ENCODE measurements around the gene DPP10. TPM values are rescaled to one million over a fixed set of nuclear protein-coding genes. Genes with fewer than 3 reads are reported as not detected.

Gene DPP10
- total and polyA plus RNA-seq, 4 donors = 0.08 to 5.0 (median 0.27) TPM

DNA sequence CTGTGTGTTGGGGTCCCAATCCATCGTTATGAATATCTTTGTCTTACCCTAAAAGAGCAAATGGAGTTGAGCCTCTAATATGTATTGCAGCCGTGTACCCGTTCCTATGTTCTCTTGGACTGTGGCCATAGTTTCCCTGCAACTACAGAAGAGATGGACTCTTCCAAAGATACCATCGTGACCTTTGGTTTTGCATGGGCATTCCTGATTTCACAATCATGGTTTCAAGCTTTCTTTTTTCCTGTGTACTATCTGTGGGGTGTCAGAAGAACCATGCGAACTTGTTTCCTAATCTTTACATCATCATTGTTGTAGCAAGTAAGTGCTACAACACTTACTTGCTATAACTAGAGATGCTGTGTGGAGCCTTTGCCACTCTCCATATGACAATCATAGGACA lies 1295.7 kb downstream of the DPP10 start:
- DNase-seq (no peak), ATAC-seq (ENCODE audit: insufficient read depth, low FRiP score) (no peak)
- no peak overlapping the region for H3K27ac ChIP-seq (ENCODE audit: low read depth in 1 of 2, low read length in 1 of 2)
- H3K9ac ChIP-seq (ENCODE audit: insufficient read depth in 1 of 2, low read length in 2 of 2) = no peak overlapping the region
- TF ChIP-seq, protein P1, sequence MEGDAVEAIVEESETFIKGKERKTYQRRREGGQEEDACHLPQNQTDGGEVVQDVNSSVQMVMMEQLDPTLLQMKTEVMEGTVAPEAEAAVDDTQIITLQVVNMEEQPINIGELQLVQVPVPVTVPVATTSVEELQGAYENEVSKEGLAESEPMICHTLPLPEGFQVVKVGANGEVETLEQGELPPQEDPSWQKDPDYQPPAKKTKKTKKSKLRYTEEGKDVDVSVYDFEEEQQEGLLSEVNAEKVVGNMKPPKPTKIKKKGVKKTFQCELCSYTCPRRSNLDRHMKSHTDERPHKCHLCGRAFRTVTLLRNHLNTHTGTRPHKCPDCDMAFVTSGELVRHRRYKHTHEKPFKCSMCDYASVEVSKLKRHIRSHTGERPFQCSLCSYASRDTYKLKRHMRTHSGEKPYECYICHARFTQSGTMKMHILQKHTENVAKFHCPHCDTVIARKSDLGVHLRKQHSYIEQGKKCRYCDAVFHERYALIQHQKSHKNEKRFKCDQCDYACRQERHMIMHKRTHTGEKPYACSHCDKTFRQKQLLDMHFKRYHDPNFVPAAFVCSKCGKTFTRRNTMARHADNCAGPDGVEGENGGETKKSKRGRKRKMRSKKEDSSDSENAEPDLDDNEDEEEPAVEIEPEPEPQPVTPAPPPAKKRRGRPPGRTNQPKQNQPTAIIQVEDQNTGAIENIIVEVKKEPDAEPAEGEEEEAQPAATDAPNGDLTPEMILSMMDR (IDR thresholded peaks at IDR 0.05; ENCODE audit: control extremely low read depth, extremely low read depth) = no peak
- H3K36me3 ChIP-seq (ENCODE audit: control insufficient read depth in 4 of 4, insufficient read depth in 4 of 4, low read length in 4 of 4) = no peaks in the 10 kb centered on the region
- WGBS, 2 donors = 83% methylated on average over 5 of the region's 5 CpGs
- no peaks in the 10 kb centered on the region for H3K4me1 ChIP-seq (ENCODE audit: control insufficient read depth in 5 of 5, insufficient read depth in 5 of 5, low read length in 5 of 5)
- no peaks in the 10 kb centered on the region for H3K27me3 ChIP-seq (ENCODE audit: control insufficient read depth in 3 of 3, insufficient read depth in 3 of 3, low read length in 2 of 3)
- no peak overlapping the region for H3K4me3 ChIP-seq
- H3K9me3 ChIP-seq (ENCODE audit: control insufficient read depth in 4 of 4, insufficient read depth in 3 of 4, low read length in 3 of 4) = peaks cover 0 to 4% (median 0%) of the 10 kb centered on the region in 4 donors

DNA sequence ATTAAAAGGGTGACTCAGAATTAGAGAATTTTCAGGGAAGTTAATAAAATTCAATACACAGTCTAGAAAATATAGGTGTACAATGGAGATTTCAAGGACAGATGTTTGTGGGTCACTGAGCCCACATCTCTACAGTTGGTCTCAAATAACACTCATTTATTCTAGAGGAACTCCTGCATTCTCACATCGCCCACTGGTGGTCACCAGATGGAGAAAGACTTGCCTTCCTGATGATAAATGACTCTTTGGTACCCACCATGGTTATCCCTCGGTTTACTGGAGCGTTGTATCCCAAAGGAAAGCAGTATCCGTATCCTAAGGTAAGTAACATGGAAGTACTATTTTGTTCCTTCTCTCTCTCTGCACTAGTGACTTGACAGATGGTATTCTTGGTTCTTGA lies 1297.1 kb downstream of the DPP10 start:
- Histone ChIP-seq H3K9me3 (ENCODE audit: control insufficient read depth in 4 of 4, insufficient read depth in 3 of 4, low read length in 3 of 4) (peaks cover 0 to 4% (median 0%) of the 10 kb centered on the region in 4 donors), H3K36me3 (ENCODE audit: control insufficient read depth in 4 of 4, insufficient read depth in 4 of 4, low read length in 4 of 4) (no peaks in the 10 kb centered on the region), H3K9ac (ENCODE audit: insufficient read depth in 1 of 2, low read length in 2 of 2) (no peak overlapping the region), H3K27ac (ENCODE audit: low read depth in 1 of 2, low read length in 1 of 2) (no peak overlapping the region), H3K4me3 (no peak overlapping the region), H3K4me1 (ENCODE audit: control insufficient read depth in 5 of 5, insufficient read depth in 5 of 5, low read length in 5 of 5) (no peaks in the 10 kb centered on the region), H3K27me3 (ENCODE audit: control insufficient read depth in 3 of 3, insufficient read depth in 3 of 3, low read length in 2 of 3) (no peaks in the 10 kb centered on the region)
- TF ChIP-seq, protein P1 (IDR thresholded peaks at IDR 0.05; ENCODE audit: control extremely low read depth, extremely low read depth) = no peak
- 87 to 88% methylated on average over 4 of the region's 4 CpGs for WGBS, 2 donors
- DNase-seq = no peak
- ATAC-seq (ENCODE audit: insufficient read depth, low FRiP score) = no peak

GRCh38 chr2:115746151-115746550 lies 1303.7 kb downstream of the DPP10 start:
- WGBS, 2 donors = 53 to 61% methylated on average over 1 of the region's 1 CpG
- H3K9me3 ChIP-seq (ENCODE audit: control insufficient read depth in 4 of 4, insufficient read depth in 3 of 4, low read length in 3 of 4) = peaks cover 0 to 4% (median 0%) of the 10 kb centered on the region in 4 donors
- no peak for ATAC-seq (ENCODE audit: insufficient read depth, low FRiP score)

More at GRCh38 chr2:115746151-115746550, 1303.7 kb downstream of the DPP10 start:
- Histone ChIP-seq H3K27me3 (ENCODE audit: control insufficient read depth in 3 of 3, insufficient read depth in 3 of 3, low read length in 2 of 3) (no peaks in the 10 kb centered on the region), H3K4me3 (no peak overlapping the region), H3K27ac (ENCODE audit: low read depth in 1 of 2, low read length in 1 of 2) (no peak overlapping the region), H3K9ac (ENCODE audit: insufficient read depth in 1 of 2, low read length in 2 of 2) (no peak overlapping the region), H3K36me3 (ENCODE audit: control insufficient read depth in 4 of 4, insufficient read depth in 4 of 4, low read length in 4 of 4) (no peaks in the 10 kb centered on the region), H3K4me1 (ENCODE audit: control insufficient read depth in 5 of 5, insufficient read depth in 5 of 5, low read length in 5 of 5) (no peaks in the 10 kb centered on the region)
- TF ChIP-seq, protein P1 (IDR thresholded peaks at IDR 0.05; ENCODE audit: control extremely low read depth, extremely low read depth) = no peak
- no peak for DNase-seq

Measured in lung (tissue), 12 donors.